Measurements from ENCODE around the gene PTRH1. TPM values are rescaled to one million over a fixed set of nuclear protein-coding genes. Genes with fewer than 3 reads are reported as not detected.

Gene PTRH1
- total RNA-seq, 1 donor from 2014 or later: 8.4 TPM

- DNase-seq (ENCODE audit: low spot score): no peak
Measured at GRCh38 chr9:127697575-127697974, 17.9 kb downstream of the PTRH1 start.

DNA sequence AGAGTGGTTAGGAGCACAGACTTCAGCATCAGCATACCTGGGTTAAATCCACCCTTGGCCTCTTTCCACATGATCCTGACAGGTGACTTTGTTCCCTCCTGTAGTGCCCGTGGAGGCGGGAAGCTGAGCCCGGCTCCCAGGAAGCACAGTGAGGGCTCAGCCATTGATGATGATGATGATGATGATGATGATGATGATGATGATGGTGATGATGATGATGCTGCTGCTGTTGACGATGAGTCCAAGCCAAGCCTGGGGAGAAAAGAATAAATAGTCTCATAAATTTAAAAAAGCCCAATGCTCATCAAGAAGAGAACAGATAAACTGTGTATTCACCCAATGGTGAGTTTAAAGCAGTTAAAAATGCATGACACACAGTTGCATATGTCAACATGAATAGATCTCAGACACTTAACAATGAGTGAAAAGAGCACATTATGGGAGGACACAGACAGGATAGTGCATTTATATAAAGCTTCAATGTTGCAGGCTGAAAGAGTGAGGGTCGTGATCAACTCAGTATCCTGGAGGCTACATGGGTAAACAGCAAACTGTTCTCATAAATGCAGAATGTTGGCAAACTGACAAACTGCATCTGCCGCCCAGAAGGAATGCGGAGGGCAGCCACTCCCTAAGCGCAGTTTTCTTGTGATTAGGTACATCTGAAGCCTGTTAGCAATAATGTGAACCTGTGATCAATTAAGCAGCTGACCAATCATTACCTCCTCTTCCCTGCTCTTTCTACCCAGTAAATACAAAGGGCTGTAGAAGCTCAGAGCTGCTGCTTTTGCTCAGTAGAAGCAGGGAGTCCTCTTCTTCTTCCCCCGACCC lies 20.4 kb downstream of the PTRH1 start:
- DNase-seq (ENCODE audit: low spot score): no peak

DNA sequence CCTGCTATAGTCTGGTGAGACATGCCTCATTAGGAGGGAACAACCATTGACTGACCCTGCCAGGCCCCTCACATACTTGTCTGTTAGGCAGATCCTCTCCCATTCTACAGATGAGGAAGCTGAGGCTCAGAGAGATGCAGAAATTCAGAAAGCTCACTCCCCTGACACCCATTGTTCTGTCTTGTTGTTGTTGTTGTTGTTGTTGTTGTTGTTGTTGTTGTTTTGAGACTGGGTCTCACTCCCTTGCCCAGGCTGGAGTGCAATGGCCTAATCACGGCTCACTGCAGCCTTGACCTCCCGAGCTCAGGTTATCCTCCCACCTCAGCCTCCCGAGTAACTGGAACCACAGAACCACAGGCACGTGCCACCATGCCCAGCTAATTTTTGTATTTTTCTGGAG lies 21.8 kb downstream of the PTRH1 start:
- no peak for DNase-seq (ENCODE audit: low spot score)

DNA sequence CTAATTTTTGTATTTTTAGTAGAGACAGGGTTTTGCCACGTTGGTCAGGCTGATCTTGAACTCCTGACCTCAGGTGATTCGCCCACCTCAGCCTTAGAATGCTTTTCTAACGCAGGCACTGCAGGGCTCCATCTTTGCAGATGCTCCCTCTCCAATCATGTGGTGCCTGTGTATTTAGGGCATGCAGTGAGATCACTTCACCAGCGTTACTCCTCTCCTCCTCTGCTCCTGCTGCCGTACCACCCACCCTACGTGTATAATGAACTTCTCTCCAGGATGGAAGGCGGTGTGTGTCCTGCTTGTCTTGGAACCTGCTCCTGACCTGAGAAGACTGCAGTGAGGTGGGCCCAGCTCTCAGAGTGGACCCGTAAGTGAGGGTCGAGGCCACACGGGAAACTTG lies 22.3 kb downstream of the PTRH1 start:
- no peak for DNase-seq (ENCODE audit: low spot score)

DNA sequence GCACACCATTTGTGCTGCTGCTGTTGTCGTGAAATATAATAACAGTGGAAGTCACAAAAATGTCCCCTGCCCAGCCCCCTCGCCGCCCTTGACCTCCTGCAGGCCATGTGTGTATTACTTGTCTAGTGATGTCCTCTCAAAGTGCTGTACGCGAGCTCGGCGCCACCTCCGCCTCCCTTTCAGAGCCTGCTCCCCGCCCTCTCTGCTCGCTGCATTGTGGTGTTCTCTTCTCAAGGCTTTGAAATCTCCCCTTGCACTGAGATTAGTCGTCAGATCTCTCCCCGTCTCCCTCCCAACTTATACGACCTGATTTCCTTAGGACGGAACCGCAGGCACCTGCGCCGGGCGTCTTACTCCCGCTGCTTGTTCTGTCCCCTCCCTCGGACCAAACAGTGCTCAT lies 23.4 kb downstream of the PTRH1 start:
- DNase-seq (ENCODE audit: low spot score): no peak

DNA sequence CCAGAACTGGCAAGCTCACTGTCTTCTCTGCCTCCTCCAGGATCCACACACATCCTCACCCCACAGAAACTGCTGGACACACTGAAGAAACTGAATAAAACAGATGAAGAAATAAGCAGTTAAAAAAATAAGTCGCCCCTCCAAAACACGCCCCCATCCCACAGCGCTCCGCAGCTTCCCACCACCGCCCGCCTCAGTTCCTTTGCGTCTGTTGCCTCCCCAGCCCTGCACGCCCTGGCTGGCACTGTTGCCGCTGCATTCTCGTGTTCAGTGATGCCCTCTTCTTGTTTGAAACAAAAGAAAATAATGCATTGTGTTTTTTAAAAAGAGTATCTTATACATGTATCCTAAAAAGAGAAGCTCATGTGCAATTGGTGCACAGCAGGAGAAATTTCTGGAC lies 24.7 kb downstream of the PTRH1 start:
- DNase-seq (ENCODE audit: low spot score): no peak

DNA sequence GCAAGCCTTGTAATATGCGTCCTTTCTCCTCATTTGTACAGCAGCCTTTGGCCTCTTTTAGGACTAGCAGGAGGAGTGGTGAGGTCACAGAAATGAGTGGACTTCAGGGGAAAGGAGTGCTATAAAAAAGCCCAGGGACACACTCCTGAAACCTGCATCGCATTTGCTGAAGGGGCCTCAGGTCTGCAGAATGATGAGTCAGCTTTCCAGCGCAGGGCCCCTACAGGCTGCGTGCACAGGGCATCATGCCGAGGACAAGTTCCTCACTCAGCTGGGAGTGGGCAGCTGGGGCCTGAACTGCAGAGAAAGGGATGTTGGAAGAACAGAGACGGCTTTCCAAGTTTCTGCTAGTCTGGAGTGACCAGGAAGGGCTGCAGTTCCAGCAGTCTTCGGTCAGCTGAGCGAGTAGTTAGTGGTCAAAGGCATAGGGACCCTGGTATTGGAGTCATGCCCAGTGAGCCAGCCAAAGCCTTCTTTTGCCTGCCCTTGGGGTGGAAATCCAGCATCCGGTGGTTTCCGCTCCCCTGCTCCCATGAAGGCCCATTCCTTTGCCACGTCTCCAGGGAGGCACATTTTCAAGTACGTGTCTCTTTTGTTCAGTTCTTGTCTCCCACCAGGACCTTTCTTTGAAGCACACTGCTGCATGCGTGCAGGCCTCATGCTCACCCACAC lies 26.0 kb downstream of the PTRH1 start:
- DNase-seq (ENCODE audit: low spot score): no peak

DNA sequence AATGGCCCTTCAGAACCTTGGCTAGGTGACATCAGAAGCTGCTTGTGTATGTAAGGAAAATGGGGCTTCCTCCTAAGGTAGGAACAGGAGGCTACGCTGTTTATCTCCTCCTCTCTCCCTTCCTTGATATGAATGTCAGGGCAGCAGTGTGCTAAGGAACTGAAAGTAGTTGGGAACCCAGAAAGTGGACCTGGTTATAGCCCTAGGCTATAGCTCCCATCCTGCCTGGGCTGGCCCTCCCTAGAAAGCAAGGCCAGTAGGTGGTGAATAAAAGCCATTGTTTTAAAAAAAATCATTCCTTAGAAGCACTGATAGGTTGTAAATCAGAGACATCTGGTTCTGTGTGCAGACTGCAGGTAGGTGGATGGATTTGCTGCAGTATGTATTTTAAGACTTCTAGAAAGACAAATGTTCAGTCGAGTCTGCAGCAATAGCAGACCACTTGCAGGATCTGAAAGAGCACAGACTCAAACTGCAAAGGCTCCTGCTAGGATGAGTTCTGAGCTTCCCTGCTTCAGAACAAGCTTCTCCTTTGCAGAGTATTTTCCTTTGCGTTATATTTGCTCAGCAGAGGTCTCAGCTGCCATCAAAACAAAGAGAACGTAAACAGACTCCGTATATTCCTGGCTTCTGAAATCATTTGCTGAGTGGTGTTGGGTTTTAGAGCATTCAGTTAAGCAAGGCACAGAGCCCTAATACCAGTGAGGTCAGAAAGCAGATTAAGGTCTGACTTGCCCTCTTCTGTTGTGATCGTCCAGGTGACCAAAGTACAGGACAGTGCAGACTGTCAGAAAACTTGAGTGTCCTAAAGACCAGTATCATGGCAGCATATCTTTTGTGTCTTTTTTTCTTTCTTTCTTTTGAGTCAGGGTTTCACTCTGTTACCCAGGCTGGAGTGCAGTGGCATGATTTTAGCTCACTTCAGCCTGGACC lies 28.7 kb downstream of the PTRH1 start:
- no peak for DNase-seq (ENCODE audit: low spot score)

DNA sequence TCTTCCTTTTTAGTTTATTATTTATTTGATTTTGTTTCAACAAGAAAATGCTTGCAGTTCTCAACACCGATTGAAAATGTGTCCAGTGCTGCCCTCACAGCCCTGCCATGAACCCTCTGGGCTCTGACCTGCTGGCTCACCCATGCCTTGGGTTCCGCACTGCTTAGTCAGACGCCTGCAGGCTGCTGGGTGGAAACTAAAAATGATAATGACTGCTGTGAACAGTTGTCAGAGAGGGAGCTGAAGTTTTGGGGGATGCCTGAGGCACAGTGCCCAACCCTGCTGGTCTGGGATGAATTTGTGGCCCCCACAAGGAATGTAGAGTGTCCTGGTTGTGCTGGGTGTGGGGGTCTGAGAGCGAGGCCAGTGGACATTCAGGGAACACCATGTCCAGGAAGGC lies 30.9 kb downstream of the PTRH1 start:
- no peak for DNase-seq (ENCODE audit: low spot score)

GRCh38 chr9:127683723-127684122 lies 31.7 kb downstream of the PTRH1 start:
- DNase-seq (ENCODE audit: low spot score): no peak

DNA sequence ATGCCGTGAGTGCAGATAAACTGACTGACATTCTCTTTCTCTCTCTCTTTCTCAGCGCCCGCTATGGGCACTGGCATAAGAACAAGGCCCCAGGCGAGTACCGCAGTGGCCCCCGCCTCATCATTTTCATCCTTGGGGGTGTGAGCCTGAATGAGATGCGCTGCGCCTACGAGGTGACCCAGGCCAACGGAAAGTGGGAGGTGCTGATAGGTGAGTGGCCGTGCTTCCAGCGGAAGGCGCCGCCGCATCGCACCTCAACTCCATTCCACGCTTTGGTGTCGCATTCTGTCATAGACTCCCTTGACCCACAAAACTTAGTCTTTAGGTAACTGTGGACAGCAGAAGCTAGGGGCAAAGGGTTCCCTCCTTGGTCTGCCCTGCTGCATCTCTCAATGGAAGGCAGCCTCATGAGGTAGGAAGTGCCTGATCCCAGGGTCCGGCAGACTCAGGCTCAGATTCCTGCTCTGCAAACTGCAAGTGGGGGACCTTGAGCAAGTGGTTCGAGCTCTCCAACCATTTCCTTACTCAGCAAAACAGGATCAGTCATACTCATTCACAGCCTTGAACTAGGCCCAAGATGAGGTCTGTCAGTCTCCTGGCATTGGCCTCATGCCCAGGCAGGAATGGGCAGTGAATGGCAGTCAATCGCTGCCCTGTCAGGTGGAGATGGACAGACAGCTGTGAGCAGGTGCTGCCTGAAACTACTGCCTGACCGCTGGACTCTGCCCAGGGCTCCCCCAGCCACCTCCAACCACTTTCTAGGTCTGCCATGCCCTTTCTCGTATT lies 32.9 kb downstream of the PTRH1 start:
- DNase-seq (ENCODE audit: low spot score): no peak

- no peak for DNase-seq (ENCODE audit: low spot score)
Measured at GRCh38 chr9:127680846-127681245, 34.6 kb downstream of the PTRH1 start.

DNA sequence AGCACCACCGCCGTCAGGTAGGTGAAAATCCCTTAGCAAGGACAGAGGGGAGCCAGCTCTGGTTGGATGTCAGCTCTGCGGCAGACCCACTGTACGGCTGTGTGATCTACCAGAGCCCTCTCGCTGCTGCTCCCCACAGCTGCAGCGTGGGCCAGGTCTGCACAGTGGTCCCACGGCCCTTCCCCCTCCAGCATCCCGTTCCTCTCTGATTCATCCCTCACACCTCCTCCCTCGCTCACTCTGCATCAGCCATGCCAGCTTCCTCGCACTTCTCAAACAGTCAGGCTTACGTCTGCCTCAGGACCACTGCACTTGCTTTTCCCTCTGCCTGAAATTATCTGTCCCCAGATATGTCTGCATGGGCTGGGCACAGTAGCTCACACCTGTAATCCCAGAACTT lies 35.2 kb downstream of the PTRH1 start:
- no peak for DNase-seq (ENCODE audit: low spot score)

DNA sequence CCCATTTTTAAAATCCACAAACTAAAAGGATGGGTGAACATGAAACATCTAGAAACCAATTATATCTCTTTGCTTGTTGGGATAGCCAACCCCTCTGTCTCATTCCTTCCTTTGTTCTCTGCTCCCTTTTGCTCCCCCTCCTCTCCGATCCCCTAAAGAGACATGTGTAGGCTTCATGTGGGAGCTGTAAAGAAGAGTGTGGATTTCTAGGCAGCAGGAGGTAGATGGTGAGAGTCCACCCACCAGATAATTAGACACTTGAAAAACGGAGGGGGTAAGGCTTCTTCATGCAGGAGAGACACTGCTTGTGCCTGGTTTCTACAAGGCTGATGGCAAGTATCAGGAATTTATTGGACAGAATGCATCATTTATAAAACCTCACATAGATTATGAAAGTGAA lies 36.0 kb downstream of the PTRH1 start:
- DNase-seq (ENCODE audit: low spot score): no peak

DNA sequence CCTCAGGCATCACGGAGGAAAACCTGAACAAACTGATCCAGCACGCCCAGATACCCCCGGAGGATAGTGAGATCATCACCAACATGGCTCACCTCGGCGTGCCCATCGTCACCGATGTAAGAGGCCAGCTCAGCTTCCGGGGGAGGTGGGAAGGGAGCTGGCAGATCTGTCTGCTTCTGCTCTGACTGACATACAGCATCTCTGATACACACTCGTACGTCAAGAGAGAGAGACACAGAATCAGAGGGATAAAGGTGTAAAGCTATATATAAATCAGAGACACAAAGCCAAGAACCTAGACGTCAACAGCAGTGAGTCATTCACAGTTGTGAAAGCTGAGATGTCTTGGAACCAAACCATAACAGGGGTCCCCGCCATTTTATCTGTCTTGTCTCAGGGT lies 38.8 kb downstream of the PTRH1 start:
- DNase-seq (ENCODE audit: low spot score): no peak

GRCh38 chr9:127673234-127673633 lies 42.2 kb downstream of the PTRH1 start:
- DNase-seq (ENCODE audit: low spot score): no peak

GRCh38 chr9:127667906-127668305 lies 47.6 kb downstream of the PTRH1 start:
- DNase-seq (ENCODE audit: low spot score): no peak

GRCh38 chr9:127667127-127667844 lies 48.2 kb downstream of the PTRH1 start:
- no peak for DNase-seq (ENCODE audit: low spot score)

- peak; percentile 72 for DNase-seq (ENCODE audit: low spot score)
Measured at GRCh38 chr9:127664678-127665507, 50.6 kb downstream of the PTRH1 start.

DNA sequence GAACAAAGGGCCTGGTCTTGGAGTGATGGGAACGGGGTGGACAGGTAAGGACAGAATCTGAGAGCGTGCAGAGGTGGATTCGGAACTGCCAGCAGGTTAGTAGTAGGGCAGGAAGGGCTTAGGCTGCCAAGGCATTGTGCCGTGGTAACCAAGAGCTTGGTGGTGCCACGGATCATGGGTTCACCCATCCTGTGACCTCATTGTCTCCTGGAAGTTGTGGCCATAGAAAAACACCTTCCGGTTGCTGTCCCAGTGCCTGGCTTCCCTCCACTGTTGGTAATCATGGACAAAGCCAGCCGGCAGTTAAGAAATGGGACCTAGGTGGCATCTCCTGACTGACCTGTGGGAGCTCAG lies 51.2 kb downstream of the PTRH1 start:
- DNase-seq (ENCODE audit: low spot score): no peak
